Measurements from ENCODE around the gene TAC4. TPM values are rescaled to one million over a fixed set of nuclear protein-coding genes. Genes with fewer than 3 reads are reported as not detected.

TAC4 gene
- polyA plus RNA-seq, 1 donor (not counting 4 experiments of a cell fraction or from before 2014, with no cell fraction given), result not detected

DNA sequence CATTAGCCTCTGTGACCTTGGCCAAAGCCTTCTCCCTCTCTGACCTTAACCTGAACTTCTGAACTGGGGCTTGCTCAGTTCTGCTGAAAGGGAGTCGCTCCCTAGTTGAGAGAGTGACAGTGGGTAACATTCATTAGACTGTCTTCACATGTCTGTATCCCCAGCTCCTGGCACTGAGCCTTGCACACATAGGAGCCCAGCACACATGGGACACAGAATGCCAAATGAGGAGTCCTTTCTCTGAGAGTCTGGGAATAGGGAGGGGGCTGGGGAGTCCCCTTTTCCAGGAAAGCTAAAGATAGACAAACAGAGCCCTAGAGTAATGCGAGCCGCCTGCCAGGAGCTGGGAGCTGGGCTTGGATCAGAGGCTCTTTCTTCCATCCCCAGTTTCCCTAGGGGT, 2.5 kb downstream of the TAC4 start:
- dilution Hi-C loops (cut with MboI; ENCODE audit: extremely low pct_ligation_motif_present, low sequenced_read_pairs), result no loop called here
- FAIRE-seq, result no peak
- no peak overlapping the region for H3K27ac ChIP-seq (ENCODE audit: control insufficient read depth, insufficient read depth, low read length)

DNA sequence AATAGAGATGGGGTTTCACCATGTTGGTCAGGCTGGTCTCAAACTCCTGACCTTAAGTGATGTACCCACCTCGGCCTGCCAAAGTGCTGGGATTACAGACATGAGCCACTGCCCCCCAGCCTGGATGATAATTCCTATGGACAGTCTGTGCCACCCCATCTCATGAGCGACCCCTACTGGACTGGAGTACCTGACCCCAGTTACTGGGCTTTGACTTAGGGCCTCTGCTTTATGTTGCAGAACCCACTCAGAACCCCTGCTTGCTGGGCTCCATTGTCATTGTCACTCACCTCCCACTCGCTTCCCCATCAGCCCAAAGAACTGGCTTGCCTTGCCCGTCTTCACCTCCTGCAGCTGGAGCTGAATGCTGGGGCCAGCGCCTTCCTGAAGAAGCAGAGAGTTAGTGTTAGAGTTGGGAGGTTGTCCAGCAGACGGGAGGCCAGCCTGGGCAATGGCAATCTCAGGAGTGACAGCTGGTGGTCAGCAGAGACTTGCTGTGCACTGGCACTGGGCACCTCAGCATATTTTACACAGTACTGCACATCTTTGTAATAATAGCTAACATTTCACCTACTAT, 4.0 kb downstream of the TAC4 start:
- Histone ChIP-seq H3K9me3 (ENCODE audit: control insufficient read depth, low read depth, low read length) (no peaks in the 10 kb centered on the region), H3K27ac (ENCODE audit: control insufficient read depth, insufficient read depth, low read length) (no peak overlapping the region), H3K36me3 (ENCODE audit: control insufficient read depth in 2 of 2, extremely low read depth in 1 of 2, insufficient read depth in 2 of 2, low read length in 2 of 2) (peaks cover 0 to 2% of the 10 kb centered on the region in 2 experiments), H3K79me2 (ENCODE audit: control insufficient read depth, insufficient read depth, low read length) (no peaks in the 10 kb centered on the region), H3K4me3 (ENCODE audit: control insufficient read depth in 2 of 3, extremely low read depth in 1 of 3, insufficient read depth in 2 of 3, low read depth in 1 of 3, low read length in 3 of 3) (no peak overlapping the region), H2AFZ (ENCODE audit: control insufficient read depth, low read length) (no peak overlapping the region), H3K4me1 (ENCODE audit: control insufficient read depth, extremely low read depth, insufficient read depth, low read length) (no peaks in the 10 kb centered on the region), H3K4me2 (ENCODE audit: control insufficient read depth, extremely low read depth, insufficient read depth, low read depth, low read length) (no peak overlapping the region), H4K20me1 (ENCODE audit: control insufficient read depth, extremely low read depth, insufficient read depth, low read length) (no peaks in the 10 kb centered on the region), H3K9me1 (ENCODE audit: control insufficient read depth, extremely low read depth, insufficient read depth, low read length) (no peaks in the 10 kb centered on the region), H3K9ac (ENCODE audit: control insufficient read depth, extremely low read depth, insufficient read depth, low read length) (no peak overlapping the region), H3K27me3 (ENCODE audit: control insufficient read depth, extremely low read depth, insufficient read depth, low read length) (no peaks in the 10 kb centered on the region)
- DNase-seq (ENCODE audit: low read depth, low spot score) (no peak), FAIRE-seq (no peak)
- dilution Hi-C loops (cut with MboI; ENCODE audit: extremely low pct_ligation_motif_present, low sequenced_read_pairs), result no loop called here
- no peak for TF ChIP-seq EZH2 (IDR thresholded peaks at IDR 0.05; ENCODE audit: low read length)
- TF ChIP-seq, protein P1, sequence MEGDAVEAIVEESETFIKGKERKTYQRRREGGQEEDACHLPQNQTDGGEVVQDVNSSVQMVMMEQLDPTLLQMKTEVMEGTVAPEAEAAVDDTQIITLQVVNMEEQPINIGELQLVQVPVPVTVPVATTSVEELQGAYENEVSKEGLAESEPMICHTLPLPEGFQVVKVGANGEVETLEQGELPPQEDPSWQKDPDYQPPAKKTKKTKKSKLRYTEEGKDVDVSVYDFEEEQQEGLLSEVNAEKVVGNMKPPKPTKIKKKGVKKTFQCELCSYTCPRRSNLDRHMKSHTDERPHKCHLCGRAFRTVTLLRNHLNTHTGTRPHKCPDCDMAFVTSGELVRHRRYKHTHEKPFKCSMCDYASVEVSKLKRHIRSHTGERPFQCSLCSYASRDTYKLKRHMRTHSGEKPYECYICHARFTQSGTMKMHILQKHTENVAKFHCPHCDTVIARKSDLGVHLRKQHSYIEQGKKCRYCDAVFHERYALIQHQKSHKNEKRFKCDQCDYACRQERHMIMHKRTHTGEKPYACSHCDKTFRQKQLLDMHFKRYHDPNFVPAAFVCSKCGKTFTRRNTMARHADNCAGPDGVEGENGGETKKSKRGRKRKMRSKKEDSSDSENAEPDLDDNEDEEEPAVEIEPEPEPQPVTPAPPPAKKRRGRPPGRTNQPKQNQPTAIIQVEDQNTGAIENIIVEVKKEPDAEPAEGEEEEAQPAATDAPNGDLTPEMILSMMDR (optimal IDR thresholded peaks at IDR 0.05 in 1 of 3, IDR thresholded peaks at IDR 0.05 in 1 of 3, conservative IDR thresholded peaks at IDR 0.05 in 1 of 3; ENCODE audit: extremely low read depth in 1 of 3, insufficient read depth in 2 of 3, low read length in 3 of 3), result peak; percentile 36 to 61 (median 46)

More for the DNA sequence above, 2.5 kb downstream of the TAC4 start:
- no peak for DNase-seq (ENCODE audit: low read depth, low spot score)
- no peak overlapping the region for H2AFZ ChIP-seq (ENCODE audit: control insufficient read depth, low read length)
- no peaks in the 10 kb centered on the region for H3K9me1 ChIP-seq (ENCODE audit: control insufficient read depth, extremely low read depth, insufficient read depth, low read length)
- TF ChIP-seq, protein P1 (optimal IDR thresholded peaks at IDR 0.05 in 1 of 3, IDR thresholded peaks at IDR 0.05 in 1 of 3, conservative IDR thresholded peaks at IDR 0.05 in 1 of 3; ENCODE audit: extremely low read depth in 1 of 3, insufficient read depth in 2 of 3, low read length in 3 of 3), result no peak
- no peak for TF ChIP-seq EZH2 (IDR thresholded peaks at IDR 0.05; ENCODE audit: low read length)
- H3K36me3 ChIP-seq (ENCODE audit: control insufficient read depth in 2 of 2, extremely low read depth in 1 of 2, insufficient read depth in 2 of 2, low read length in 2 of 2), result peaks cover 0 to 2% of the 10 kb centered on the region in 2 experiments
- no peaks in the 10 kb centered on the region for H3K4me1 ChIP-seq (ENCODE audit: control insufficient read depth, extremely low read depth, insufficient read depth, low read length)
- H3K9ac ChIP-seq (ENCODE audit: control insufficient read depth, extremely low read depth, insufficient read depth, low read length), result no peak overlapping the region
- H4K20me1 ChIP-seq (ENCODE audit: control insufficient read depth, extremely low read depth, insufficient read depth, low read length), result no peaks in the 10 kb centered on the region
- no peaks in the 10 kb centered on the region for H3K79me2 ChIP-seq (ENCODE audit: control insufficient read depth, insufficient read depth, low read length)
- H3K9me3 ChIP-seq (ENCODE audit: control insufficient read depth, low read depth, low read length), result no peaks in the 10 kb centered on the region
- peaks cover 3% of the 10 kb centered on the region for H3K27me3 ChIP-seq (ENCODE audit: control insufficient read depth, extremely low read depth, insufficient read depth, low read length)
- no peak overlapping the region for H3K4me3 ChIP-seq (ENCODE audit: control insufficient read depth in 2 of 3, extremely low read depth in 1 of 3, insufficient read depth in 2 of 3, low read depth in 1 of 3, low read length in 3 of 3)
- no peak overlapping the region for H3K4me2 ChIP-seq (ENCODE audit: control insufficient read depth, extremely low read depth, insufficient read depth, low read depth, low read length)
